HepG2 (cell line): Measurements from ENCODE around the gene KCNAB1. TPM values are rescaled to one million over a fixed set of nuclear protein-coding genes. Genes with fewer than 3 reads are reported as not detected.

ENCODE experiments used
- ATAC-seq: fragments of 200-7000 bp; cut with Tn5 transposase; 3 replicates; pipeline ENCODE4 v1.9.1; 2020; ENCODE audit warnings: mild to moderate bottlenecking, moderate library complexity
- BruUV-seq: library from RNA; stranded (reverse); fragments of 400-500 nt; replicated peaks from 2 replicates; lab custom pipeline; 2021; lab: Mats Ljungman, UMichigan
- CTCF ChIA-PET: fragments of 300-600 bp; formaldehyde crosslinking; extraction: SDS; loops from one replicate; lab custom pipeline; 2021; ENCODE audit warnings: low total read pairs, inconsistent platforms, low intra/inter-chr PET ratio; lab: Yijun Ruan, JAX
- POLR2A ChIA-PET: fragments of 350-600 bp; sonication (Branson Sonifier 250); formaldehyde crosslinking; loops from one replicate; lab custom pipeline; 2020; ENCODE audit warnings: antibody characterized with exemption, inconsistent platforms; lab: Yijun Ruan, JAX
- DNase-seq: peaks from one replicate; pipeline ENCODE4 v3.0.0-alpha.2; 2015; ENCODE audit warnings: low spot score
- FAIRE-seq: peaks from 3 replicates; lab custom pipeline; 2011; peaks lifted over from hg19 to GRCh38; lab: Jason Lieb, UNC
- H2AFZ ChIP-seq: one replicate; pipeline ENCODE4 v1.6.1; 2011; ENCODE audit warnings: low read length, inconsistent platforms
- H3K27ac ChIP-seq: fragments of 300-600 bp; 3 replicates; pipeline ENCODE4 v1.8.0; 2011; ENCODE audit warnings: mixed run types, mild to moderate bottlenecking, mixed read lengths, low read length, inconsistent platforms; ENCODE audit not compliant: insufficient read depth; ENCODE audit errors: extremely low read length
- H3K27me3 ChIP-seq, 2 experiments: fragments of 200-600 bp in 1 of 2; 2 replicates in 1 of 2; 3 replicates in 1 of 2; pipeline versions ENCODE4 v1.6.0 to v1.8.0; 2011; ENCODE audit warnings: low read length in 2 of 2, mild to moderate bottlenecking in 2 of 2, moderate library complexity in 2 of 2, inconsistent platforms in 1 of 2; ENCODE audit not compliant: insufficient read depth in 2 of 2, control insufficient read depth in 1 of 2
- H3K36me3 ChIP-seq, 2 experiments: fragments of 200-600 bp in 1 of 2; replicated peaks in 1 of 2; 2 replicates in 1 of 2; 3 replicates in 1 of 2; pipeline versions ENCODE4 v1.5.1 to v1.8.0; 2011; ENCODE audit warnings: low read length in 2 of 2, inconsistent platforms in 1 of 2; ENCODE audit not compliant: insufficient read depth in 2 of 2, control insufficient read depth in 1 of 2
- H3K4me1 ChIP-seq: 2 replicates; pipeline ENCODE4 v1.5.1; 2012; ENCODE audit warnings: low read length, inconsistent platforms; ENCODE audit not compliant: insufficient read depth
- H3K4me2 ChIP-seq: 2 replicates; pipeline ENCODE4 v1.6.0; 2011; ENCODE audit warnings: low read depth, low read length, inconsistent platforms
- H3K4me3 ChIP-seq, 3 experiments: fragments of 200-600 bp in 1 of 3; sonication (generic), shearing (Covaris generic) in 1 of 3; replicated peaks in 1 of 3; 2 replicates each; pipeline ENCODE4 v1.5.1; 2011 to 2016; ENCODE audit warnings: low read length in 3 of 3, inconsistent platforms in 2 of 3, low read depth in 2 of 3, mild to moderate bottlenecking in 2 of 3, control low read depth in 1 of 3, mixed read lengths in 1 of 3; ENCODE audit not compliant: insufficient read depth in 1 of 3
- H3K79me2 ChIP-seq: one replicate; pipeline ENCODE4 v1.6.1; 2011; ENCODE audit warnings: low read length, inconsistent platforms; ENCODE audit not compliant: insufficient read depth
- H3K9ac ChIP-seq: 2 replicates; pipeline ENCODE4 v1.6.0; 2011; ENCODE audit warnings: mild to moderate bottlenecking, low read depth, low read length, inconsistent platforms; ENCODE audit not compliant: insufficient read depth
- H3K9me3 ChIP-seq: 2 replicates; pipeline ENCODE4 v1.5.1; 2012; ENCODE audit warnings: mild to moderate bottlenecking, low read length
- H4K20me1 ChIP-seq: 2 replicates; pipeline ENCODE4 v1.6.0; 2011; ENCODE audit warnings: inconsistent platforms, mild to moderate bottlenecking, low read length, moderate library complexity; ENCODE audit not compliant: insufficient read depth
- HNRNPUL1 ChIP-seq: fragments of 200-400 bp; formaldehyde crosslinking; IDR thresholded peaks from 2 replicates; pipeline ENCODE4 v1.6.1; 2017; ENCODE audit warnings: low read depth, mild to moderate bottlenecking, low read length, moderate library complexity
- MAFF ChIP-seq: IDR thresholded peaks from 2 replicates; pipeline ENCODE4 v1.6.1; 2011; ENCODE audit warnings: low read depth, low read length, improper control_type of control experiment
- MAFK ChIP-seq, 2 experiments: IDR thresholded peaks in 1 of 2; conservative IDR thresholded peaks in 1 of 2; 2 replicates each; pipeline ENCODE4 v1.6.1; 2011; ENCODE audit warnings: improper control_type of control experiment in 2 of 2, low read length in 2 of 2
- SAFB2 ChIP-seq: sonication (generic); formaldehyde crosslinking; IDR thresholded peaks from 2 replicates; pipeline ENCODE4 v1.5.1; 2020; ENCODE audit warnings: missing genetic modification reagents, low read depth, mild to moderate bottlenecking, borderline replicate concordance
- THAP8 ChIP-seq: sonication (generic); formaldehyde crosslinking; IDR thresholded peaks from 2 replicates; pipeline ENCODE4 v1.5.1; 2020; ENCODE audit warnings: missing genetic modification reagents, mild to moderate bottlenecking, borderline replicate concordance
- ZBTB3 ChIP-seq: sonication (generic); formaldehyde crosslinking; IDR thresholded peaks from 2 replicates; pipeline ENCODE4 v1.4.0; 2020; ENCODE audit warnings: low read depth, mild to moderate bottlenecking, moderate library complexity, missing genetic modification reagents, borderline replicate concordance
- ZNF335 ChIP-seq: sonication (generic); formaldehyde crosslinking; IDR thresholded peaks from 2 replicates; pipeline ENCODE4 v1.4.0; 2020; ENCODE audit warnings: missing genetic modification reagents
- ZNF34 ChIP-seq: sonication (generic); formaldehyde crosslinking; IDR thresholded peaks from 2 replicates; pipeline ENCODE4 v1.4.0; 2020; ENCODE audit warnings: mild to moderate bottlenecking, missing genetic modification reagents, borderline replicate concordance
- ZNF644 ChIP-seq: IDR thresholded peaks from 2 replicates; pipeline ENCODE4 v1.6.1; 2016; ENCODE audit warnings: low read depth
- WGBS: methylation state at CpG from one replicate; pipeline ENCODE4 v1.1.6; 2017; ENCODE audit warnings: low lambda C conversion rate; 5-methylcytosine and 5-hydroxymethylcytosine counted together
- in situ Hi-C: cut with HindIII; loops from 2 replicates; pipeline ENCODE4 v1.10.0; 2017; ENCODE audit warnings: low pct_unique_long_range_greater_than_20kb; ENCODE audit not compliant: extremely low pct_ligation_motif_present
- intact Hi-C: fragments of 100-400 bp; cut with micrococcal nuclease; formaldehyde crosslinking; loops from one replicate; pipeline ENCODE4 v1.10.0; 2022; ENCODE audit not compliant: unreplicated experiment
- polyA plus RNA-seq, 8 experiments: library from polyadenylated mRNA; depleted of rRNA in 3 of 8; stranded (reverse) in 7 of 8; unstranded in 1 of 8; fragments of >200 nt; fragmentation: Illumina TruSeq in 4 of 8; extraction: Trizol in 4 of 8; gene quantifications; 2 replicates each; pipeline versions ENCODE4 v1.2.1 to v1.2.3, GENCODE V29; 2011 to 2016; ENCODE audit warnings: low read depth in 4 of 8, missing spikeins in 1 of 8, mixed read lengths in 1 of 8; ENCODE audit not compliant: insufficient read depth in 1 of 8
- total RNA-seq, 5 experiments: library from RNA; depleted of rRNA; stranded (reverse); fragments of >200 nt; fragmentation: Illumina TruSeq; extraction: Trizol; gene quantifications; 2 replicates each; pipeline ENCODE4 v1.2.3, GENCODE V29; 2016; ENCODE audit warnings: low read depth in 1 of 5
- TF ChIP-seq, protein P1 (sequence below): sonication (generic); formaldehyde crosslinking; IDR thresholded peaks from 2 replicates; pipeline ENCODE4 v1.4.0; 2020; ENCODE audit warnings: missing genetic modification reagents
- TF ChIP-seq, protein P2 (sequence below): sonication (generic); formaldehyde crosslinking; conservative IDR thresholded peaks from 2 replicates; pipeline ENCODE4 v1.4.0; 2020; ENCODE audit warnings: missing genetic modification reagents

The KCNAB1 gene
- total and polyA plus RNA-seq, 2 of the 13 experiments (the other 11 are each of a cell fraction or from before 2014, with no cell fraction given), result not detected

GRCh38 chr3:156215751-156216150 lies 95.4 kb downstream of the KCNAB1 start:
- POLR2A ChIA-PET, result no interaction called here
- TF ChIP-seq MAFF (peak; percentile 54), MAFK (conservative IDR thresholded peaks at IDR 0.05 in 1 of 2, IDR thresholded peaks at IDR 0.05 in 1 of 2; ENCODE audit: low read length in 2 of 2) (peak; percentile 57 to 76; a peak in 3 of 4 replicates), ZBTB3 (CRISPR knock-in tag) (no peak)

DNA sequence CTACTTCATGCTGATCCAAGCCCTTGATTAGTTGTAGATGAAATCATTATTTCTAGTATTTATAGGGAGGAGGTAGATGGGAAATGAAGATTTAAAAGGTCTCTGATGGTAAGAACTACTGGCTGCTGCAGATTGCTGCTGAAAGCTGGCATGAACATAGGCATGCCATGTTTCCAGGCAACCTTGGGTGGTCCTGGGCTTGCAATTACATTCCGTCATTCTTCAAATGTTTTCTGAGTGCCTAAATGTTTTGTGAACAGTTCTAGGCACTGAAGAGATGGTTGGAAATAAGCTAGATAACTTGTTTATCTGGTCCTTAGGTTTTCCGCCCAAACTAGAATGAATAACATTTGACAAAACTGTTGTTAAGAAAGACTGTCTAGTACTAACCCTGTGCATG lies 95.8 kb downstream of the KCNAB1 start:
- intact Hi-C loops, result no loop called here
- 96% methylated on average over 2 of the region's 2 CpGs for WGBS
- no peak overlapping the region for H2AFZ ChIP-seq
- H3K79me2 ChIP-seq, result no peaks in the 10 kb centered on the region
- H4K20me1 ChIP-seq, result no peaks in the 10 kb centered on the region
- in situ Hi-C loops, result no loop called here
- H3K9ac ChIP-seq, result no peak overlapping the region
- no peak overlapping the region for H3K4me2 ChIP-seq
- no peaks in the 10 kb centered on the region for H3K9me3 ChIP-seq
- ATAC-seq (no peak), DNase-seq (no peak), FAIRE-seq (no peak)
- ChIA-PET CTCF (no interaction called here), POLR2A (no interaction called here)
- H3K27me3 ChIP-seq, result peaks cover 1 to 11% of the 10 kb centered on the region in 2 experiments; a peak in 2 of 5 replicates
- no peak overlapping the region for H3K4me3 ChIP-seq
- H3K27ac ChIP-seq, result no peak overlapping the region
- no TSS peak for BruUV-seq
- H3K4me1 ChIP-seq, result peaks cover 25% of the 10 kb centered on the region
- no peaks in the 10 kb centered on the region for H3K36me3 ChIP-seq
- TF ChIP-seq ZNF644 (CRISPR knock-in tag), result no peak
- no peak for TF ChIP-seq HNRNPUL1
- TF ChIP-seq, protein P1, sequence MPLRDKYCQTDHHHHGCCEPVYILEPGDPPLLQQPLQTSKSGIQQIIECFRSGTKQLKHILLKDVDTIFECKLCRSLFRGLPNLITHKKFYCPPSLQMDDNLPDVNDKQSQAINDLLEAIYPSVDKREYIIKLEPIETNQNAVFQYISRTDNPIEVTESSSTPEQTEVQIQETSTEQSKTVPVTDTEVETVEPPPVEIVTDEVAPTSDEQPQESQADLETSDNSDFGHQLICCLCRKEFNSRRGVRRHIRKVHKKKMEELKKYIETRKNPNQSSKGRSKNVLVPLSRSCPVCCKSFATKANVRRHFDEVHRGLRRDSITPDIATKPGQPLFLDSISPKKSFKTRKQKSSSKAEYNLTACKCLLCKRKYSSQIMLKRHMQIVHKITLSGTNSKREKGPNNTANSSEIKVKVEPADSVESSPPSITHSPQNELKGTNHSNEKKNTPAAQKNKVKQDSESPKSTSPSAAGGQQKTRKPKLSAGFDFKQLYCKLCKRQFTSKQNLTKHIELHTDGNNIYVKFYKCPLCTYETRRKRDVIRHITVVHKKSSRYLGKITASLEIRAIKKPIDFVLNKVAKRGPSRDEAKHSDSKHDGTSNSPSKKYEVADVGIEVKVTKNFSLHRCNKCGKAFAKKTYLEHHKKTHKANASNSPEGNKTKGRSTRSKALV (CRISPR knock-in tag), result no peak
- TF ChIP-seq, protein P2, sequence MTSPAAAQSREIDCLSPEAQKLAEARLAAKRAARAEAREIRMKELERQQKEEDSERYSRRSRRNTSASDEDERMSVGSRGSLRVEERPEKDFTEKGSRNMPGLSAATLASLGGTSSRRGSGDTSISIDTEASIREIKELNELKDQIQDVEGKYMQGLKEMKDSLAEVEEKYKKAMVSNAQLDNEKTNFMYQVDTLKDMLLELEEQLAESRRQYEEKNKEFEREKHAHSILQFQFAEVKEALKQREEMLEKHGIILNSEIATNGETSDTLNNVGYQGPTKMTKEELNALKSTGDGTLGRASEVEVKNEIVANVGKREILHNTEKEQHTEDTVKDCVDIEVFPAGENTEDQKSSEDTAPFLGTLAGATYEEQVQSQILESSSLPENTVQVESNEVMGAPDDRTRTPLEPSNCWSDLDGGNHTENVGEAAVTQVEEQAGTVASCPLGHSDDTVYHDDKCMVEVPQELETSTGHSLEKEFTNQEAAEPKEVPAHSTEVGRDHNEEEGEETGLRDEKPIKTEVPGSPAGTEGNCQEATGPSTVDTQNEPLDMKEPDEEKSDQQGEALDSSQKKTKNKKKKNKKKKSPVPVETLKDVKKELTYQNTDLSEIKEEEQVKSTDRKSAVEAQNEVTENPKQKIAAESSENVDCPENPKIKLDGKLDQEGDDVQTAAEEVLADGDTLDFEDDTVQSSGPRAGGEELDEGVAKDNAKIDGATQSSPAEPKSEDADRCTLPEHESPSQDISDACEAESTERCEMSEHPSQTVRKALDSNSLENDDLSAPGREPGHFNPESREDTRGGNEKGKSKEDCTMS (CRISPR knock-in tag), result no peak
- no peak for TF ChIP-seq THAP8 (CRISPR knock-in tag)
- no peak for TF ChIP-seq SAFB2 (CRISPR knock-in tag)
- TF ChIP-seq ZNF335 (CRISPR knock-in tag), result no peak
- TF ChIP-seq ZNF34 (CRISPR knock-in tag), result no peak

More at GRCh38 chr3:156215751-156216150, 95.4 kb downstream of the KCNAB1 start:
- Histone ChIP-seq H3K4me1 (peaks cover 25% of the 10 kb centered on the region), H3K4me3 (no peak overlapping the region), H3K9me3 (no peaks in the 10 kb centered on the region), H3K4me2 (no peak overlapping the region), H2AFZ (no peak overlapping the region), H3K79me2 (no peaks in the 10 kb centered on the region), H4K20me1 (no peaks in the 10 kb centered on the region), H3K36me3 (no peaks in the 10 kb centered on the region), H3K27ac (no peak overlapping the region), H3K9ac (no peak overlapping the region), H3K27me3 (peaks cover 1 to 11% of the 10 kb centered on the region in 2 experiments; a peak in 2 of 5 replicates)
- CTCF ChIA-PET, result no interaction called here
- intact Hi-C loops, result no loop called here
- DNase-seq (no peak), ATAC-seq (no peak), FAIRE-seq (no peak)
- in situ Hi-C loops, result no loop called here
- BruUV-seq, result no TSS peak
- WGBS, result 17% methylated on average over 3 of the region's 3 CpGs
